Right lobe of liver (tissue), 6 donors: ENCODE results near the gene GDNF. TPM values are rescaled to one million over a fixed set of nuclear protein-coding genes. Genes with fewer than 3 reads are reported as not detected.

Experiments
- ATAC-seq, 4 donors: fragments of 200-7000 bp; cut with Tn5 transposase; one replicate each; pipeline ENCODE4 v1.9.1; 2020; ENCODE audit warnings: mild to moderate bottlenecking in 4 of 4, moderate library complexity in 4 of 4
- DNase-seq, 3 donors: peaks; one replicate each; pipeline ENCODE4 v3.0.0-alpha.2; 2020
- H3K27ac ChIP-seq, 3 donors: fragments of 200-600 bp; one replicate each; pipeline ENCODE4 v1.8.0; 2022
- H3K27me3 ChIP-seq, 2 donors: fragments of 200-600 bp; one replicate each; pipeline ENCODE4 v1.8.0; 2022
- H3K36me3 ChIP-seq, 4 donors: fragments of 200-600 bp; sonication (generic) in 1 of 4; one replicate each; pipeline versions ENCODE4 v1.5.1 to v1.8.0; 2017 to 2022; ENCODE audit warnings: control low read depth in 1 of 4
- H3K4me1 ChIP-seq, 4 donors: fragments of 200-600 bp; sonication (generic) in 1 of 4; one replicate each; pipeline versions ENCODE4 v1.5.1 to v1.8.0; 2017 to 2022; ENCODE audit warnings: control low read depth in 1 of 4
- H3K4me3 ChIP-seq, 3 donors: fragments of 200-600 bp; one replicate each; pipeline ENCODE4 v1.8.0; 2022
- H3K9me3 ChIP-seq, 4 donors: fragments of 200-600 bp; sonication (generic) in 1 of 4; one replicate each; pipeline versions ENCODE4 v1.5.1 to v1.8.0; 2017 to 2022; ENCODE audit warnings: control low read depth in 1 of 4
- CTCF ChIP-seq, 4 donors: fragments of 200-600 bp in 3 of 4; fragments of 450-650 bp in 1 of 4; IDR thresholded peaks; one replicate each; pipeline versions ENCODE4 v1.5.1 to v1.8.0; 2016 to 2022; ENCODE audit warnings: antibody characterized with exemption in 4 of 4, mild to moderate bottlenecking in 2 of 4
- POLR2A ChIP-seq: fragments of 450-650 bp; IDR thresholded peaks from one replicate; pipeline ENCODE4 v1.6.1; 2017; ENCODE audit warnings: antibody characterized with exemption, mild to moderate bottlenecking
- WGBS: methylation state at CpG from one replicate; pipeline ENCODE4 v1.1.6; 2018; ENCODE audit warnings: low coverage, low lambda C conversion rate; ENCODE audit not compliant: insufficient coverage; ENCODE audit errors: missing lambda C conversion rate; 5-methylcytosine and 5-hydroxymethylcytosine counted together
- intact Hi-C, 2 donors: fragments of 100-400 bp; cut with DNase I; formaldehyde crosslinking; loops; one replicate each; pipeline versions ENCODE4 v1.11.2 to v1.14.1; 2022
- total RNA-seq, 6 experiments: library from RNA; depleted of rRNA in 2 of 6; stranded (reverse); fragments of >200 nt in 2 of 6; fragmentation: NEBNext Ultra II Directional in 3 of 6; extraction: Animal tissue kit (Norgen Biotek cat#: 25700) in 3 of 6; gene quantifications; one replicate each; pipeline versions ENCODE4 v1.1.0 to v1.2.4, GENCODE V29; 2016 to 2023
- donor health status: DM: no; HTN: yes; CAD: no.
- donor health status: DM: no; HTN: no; CAD: no.
- donor health status: DM: no; HTN: no; CAD: no.
- donor health status: DM: no; HTN: yes; CAD: no.
- donor health status: DM: no; HTN: yes; CAD: no.

GDNF gene
- total RNA-seq, 6 experiments from 2014 or later = 0.15 to 0.47 (median 0.26) TPM

- 84% methylated on average over 7 of the region's 7 CpGs for WGBS
- Histone ChIP-seq H3K9me3 (no peaks in the 10 kb centered on the region), H3K36me3 (no peaks in the 10 kb centered on the region), H3K27me3 (no peaks in the 10 kb centered on the region), H3K27ac (no peak overlapping the region), H3K4me1 (no peaks in the 10 kb centered on the region), H3K4me3 (no peak overlapping the region)
- no peak for DNase-seq
- intact Hi-C loops = no loop called here
- ATAC-seq = no peak
- no peak for TF ChIP-seq POLR2A
- no peak for TF ChIP-seq CTCF (IDR thresholded peaks at IDR 0.05)
These were observed 23.9 kb downstream of the GDNF start for GRCh38 chr5:37815913-37816312.

- intact Hi-C loops = no loop called here
- Histone ChIP-seq H3K27ac (no peak overlapping the region), H3K4me3 (no peak overlapping the region), H3K4me1 (no peaks in the 10 kb centered on the region), H3K36me3 (no peaks in the 10 kb centered on the region), H3K9me3 (no peaks in the 10 kb centered on the region), H3K27me3 (no peaks in the 10 kb centered on the region)
- ATAC-seq (no peak), DNase-seq (no peak)
- no peak for TF ChIP-seq CTCF (IDR thresholded peaks at IDR 0.05)
- no peak for TF ChIP-seq POLR2A
- 57% methylated on average over 11 of the region's 11 CpGs for WGBS
These were observed 25.1 kb downstream of the GDNF start for GRCh38 chr5:37814699-37815098.

- DNase-seq (no peak), ATAC-seq (no peak)
- Histone ChIP-seq H3K4me1 (no peaks in the 10 kb centered on the region), H3K36me3 (no peaks in the 10 kb centered on the region), H3K27me3 (no peaks in the 10 kb centered on the region), H3K27ac (no peak overlapping the region), H3K4me3 (no peak overlapping the region), H3K9me3 (no peaks in the 10 kb centered on the region)
- intact Hi-C loops = no loop called here
- WGBS = 92% methylated on average over 2 of the region's 2 CpGs
- TF ChIP-seq POLR2A (no peak), CTCF (IDR thresholded peaks at IDR 0.05) (no peak)
These were observed 27.5 kb downstream of the GDNF start for GRCh38 chr5:37812365-37812764.

GRCh38 chr5:37811866-37812265, 28.0 kb downstream of the GDNF start:
- DNase-seq (no peak), ATAC-seq (no peak)
- Histone ChIP-seq H3K9me3 (no peaks in the 10 kb centered on the region), H3K4me3 (no peak overlapping the region), H3K4me1 (no peaks in the 10 kb centered on the region), H3K36me3 (no peaks in the 10 kb centered on the region), H3K27ac (no peak overlapping the region), H3K27me3 (no peaks in the 10 kb centered on the region)
- WGBS = 86% methylated on average over 4 of the region's 10 CpGs
- TF ChIP-seq POLR2A = no peak
- TF ChIP-seq CTCF (IDR thresholded peaks at IDR 0.05) = no peak
- intact Hi-C loops = no loop called here

- intact Hi-C loops = no loop called here
- Histone ChIP-seq H3K4me3 (no peak overlapping the region), H3K36me3 (no peaks in the 10 kb centered on the region), H3K4me1 (no peaks in the 10 kb centered on the region), H3K27ac (no peak overlapping the region), H3K27me3 (no peaks in the 10 kb centered on the region), H3K9me3 (no peaks in the 10 kb centered on the region)
- ATAC-seq (no peak), DNase-seq (no peak)
- TF ChIP-seq CTCF (IDR thresholded peaks at IDR 0.05) (no peak), POLR2A (no peak)
- WGBS = 75% methylated on average over 12 of the region's 14 CpGs
These were observed 29.5 kb downstream of the GDNF start for GRCh38 chr5:37810311-37810710.
